IMR-90 (cell line): ENCODE measurements around the gene TMEM72. TPM values are rescaled to one million over a fixed set of nuclear protein-coding genes. Genes with fewer than 3 reads are reported as not detected.

Experiments used
- ATAC-seq: fragments of 200-7000 bp; cut with Tn5 transposase; 2 replicates; pipeline ENCODE4 v1.9.1; 2020; ENCODE audit warnings: low read depth, mild to moderate bottlenecking, moderate library complexity
- BruUV-seq: library from RNA; stranded (reverse); fragments of 400-500 nt; replicated peaks from 2 replicates; lab custom pipeline; 2021; lab: Mats Ljungman, UMichigan
- CTCF ChIA-PET: fragments of 300-600 bp; formaldehyde crosslinking; extraction: SDS; loops from one replicate; lab custom pipeline; 2021; ENCODE audit warnings: antibody characterized with exemption; lab: Yijun Ruan, JAX
- POLR2A ChIA-PET: fragments of 300-600 bp; sonication (Branson Sonifier 250); formaldehyde crosslinking; loops from one replicate; lab custom pipeline; 2022; ENCODE audit warnings: antibody characterized with exemption; ENCODE audit not compliant: unreplicated experiment; lab: Charles Lee
- DNase-seq: peaks from one replicate; pipeline ENCODE4 v3.0.0; 2013
- H2AFZ ChIP-seq: replicated peaks from 2 replicates; pipeline ENCODE3; 2013; ENCODE audit warnings: low read length, mild to moderate bottlenecking; ENCODE audit not compliant: poor library complexity
- H2AK5ac ChIP-seq: 2 replicates; pipeline ENCODE4 v1.6.1; 2013; ENCODE audit warnings: low read depth, low read length, inconsistent platforms
- H2AK9ac ChIP-seq: replicated peaks from 2 replicates; pipeline ENCODE3; 2013; ENCODE audit warnings: mild to moderate bottlenecking, low read depth, low read length, moderate library complexity; ENCODE audit not compliant: poor library complexity
- H2BK120ac ChIP-seq: 2 replicates; pipeline ENCODE4 v1.6.1; 2013; ENCODE audit warnings: low read depth, low read length, inconsistent platforms
- H2BK15ac ChIP-seq: 3 replicates; pipeline ENCODE4 v1.6.1; 2013; ENCODE audit warnings: low read depth, low read length, inconsistent platforms
- H2BK20ac ChIP-seq: 2 replicates; pipeline ENCODE4 v1.6.1; 2013; ENCODE audit warnings: low read depth, mild to moderate bottlenecking, inconsistent platforms, low read length, moderate library complexity
- H2BK5ac ChIP-seq: 2 replicates; pipeline ENCODE4 v1.6.1; 2013; ENCODE audit warnings: mild to moderate bottlenecking, low read depth, low read length, inconsistent platforms; ENCODE audit not compliant: poor library complexity, severe bottlenecking
- H3K14ac ChIP-seq: replicated peaks from 2 replicates; pipeline ENCODE4 v1.6.1; 2013; ENCODE audit warnings: low read depth, low read length, inconsistent platforms
- H3K18ac ChIP-seq: 2 replicates; pipeline ENCODE4 v1.6.1; 2013; ENCODE audit warnings: low read depth, low read length, control low read depth
- H3K23ac ChIP-seq: 2 replicates; pipeline ENCODE4 v1.6.1; 2013; ENCODE audit warnings: low read depth, low read length, inconsistent platforms
- H3K27ac ChIP-seq: 2 replicates; pipeline ENCODE4 v1.5.1; 2013; ENCODE audit warnings: mild to moderate bottlenecking, control low read depth, low read length; ENCODE audit not compliant: insufficient read depth
- H3K27me3 ChIP-seq: 2 replicates; pipeline ENCODE4 v1.6.1; 2013; ENCODE audit warnings: low read length; ENCODE audit not compliant: control insufficient read depth, insufficient read depth
- H3K36me3 ChIP-seq: 2 replicates; pipeline ENCODE4 v1.6.1; 2013; ENCODE audit warnings: low read length, mixed read lengths; ENCODE audit not compliant: control insufficient read depth, insufficient read depth
- H3K4ac ChIP-seq: 2 replicates; pipeline ENCODE4 v1.6.1; 2013; ENCODE audit warnings: low read depth, low read length, inconsistent platforms
- H3K4me1 ChIP-seq: 2 replicates; pipeline ENCODE4 v1.6.1; 2013; ENCODE audit warnings: low read length, mixed read lengths; ENCODE audit not compliant: control insufficient read depth, insufficient read depth
- H3K4me2 ChIP-seq: 2 replicates; pipeline ENCODE4 v1.6.1; 2013; ENCODE audit warnings: low read depth, mild to moderate bottlenecking, control low read depth, low read length, moderate library complexity
- H3K4me3 ChIP-seq: 2 replicates; pipeline ENCODE4 v1.5.1; 2013; ENCODE audit warnings: low read depth, mild to moderate bottlenecking, control low read depth, low read length, moderate library complexity; ENCODE audit not compliant: insufficient read depth
- H3K56ac ChIP-seq: 2 replicates; pipeline ENCODE4 v1.6.1; 2013; ENCODE audit warnings: low read length, inconsistent platforms; ENCODE audit not compliant: insufficient read depth; ENCODE audit errors: extremely low read depth
- H3K79me1 ChIP-seq, 2 experiments: 2 replicates each; pipeline ENCODE4 v1.6.1; 2013; ENCODE audit warnings: low read length in 2 of 2, inconsistent platforms in 1 of 2, low read depth in 1 of 2
- H3K9ac ChIP-seq: 2 replicates; pipeline ENCODE4 v1.6.1; 2013; ENCODE audit warnings: low read depth, low read length, control low read depth
- H3K9me1 ChIP-seq: 2 replicates; pipeline ENCODE4 v1.6.1; 2013; ENCODE audit warnings: low read length, inconsistent platforms; ENCODE audit not compliant: insufficient read depth
- H3K9me3 ChIP-seq: 2 replicates; pipeline ENCODE4 v1.6.1; 2013; ENCODE audit warnings: low read length; ENCODE audit not compliant: control insufficient read depth, insufficient read depth
- H4K20me1 ChIP-seq: 2 replicates; pipeline ENCODE4 v1.6.1; 2013; ENCODE audit warnings: low read length, inconsistent platforms; ENCODE audit not compliant: insufficient read depth
- H4K5ac ChIP-seq: 2 replicates; pipeline ENCODE4 v1.6.1; 2013; ENCODE audit warnings: mild to moderate bottlenecking, low read depth, low read length, control low read depth
- H4K8ac ChIP-seq, 2 experiments: 2 replicates each; pipeline ENCODE4 v1.6.1; 2013; ENCODE audit warnings: low read depth in 2 of 2, low read length in 2 of 2, control low read depth in 1 of 2, inconsistent platforms in 1 of 2
- H4K91ac ChIP-seq: 2 replicates; pipeline ENCODE4 v1.6.1; 2013; ENCODE audit warnings: low read depth, low read length, inconsistent platforms; ENCODE audit not compliant: insufficient read depth
- BHLHE40 ChIP-seq: fragments of 150-350 bp; IDR thresholded peaks from 2 replicates; pipeline ENCODE4 v1.6.1; 2016; ENCODE audit warnings: mild to moderate bottlenecking, low read depth, low read length
- CEBPB ChIP-seq: IDR thresholded peaks from 2 replicates; pipeline ENCODE4 v1.6.1; 2012; ENCODE audit warnings: low read depth, low read length, improper control_type of control experiment
- CHD1 ChIP-seq: IDR thresholded peaks from 2 replicates; pipeline ENCODE4 v1.6.1; 2012; ENCODE audit warnings: low read depth, low read length, improper control_type of control experiment
- FOS ChIP-seq: fragments of 150-350 bp; IDR thresholded peaks from 2 replicates; pipeline ENCODE4 v1.6.1; 2016; ENCODE audit warnings: low read depth, low read length
- MAFK ChIP-seq: IDR thresholded peaks from 2 replicates; pipeline ENCODE4 v1.6.1; 2012; ENCODE audit warnings: low read depth, low read length, improper control_type of control experiment
- NFE2L2 ChIP-seq: fragments of 150-350 bp; IDR thresholded peaks from 2 replicates; pipeline ENCODE4 v1.6.1; 2016; ENCODE audit warnings: low read depth, mild to moderate bottlenecking, low read length
- SMC3 ChIP-seq: fragments of 150-350 bp; IDR thresholded peaks from 2 replicates; pipeline ENCODE4 v1.6.1; 2016; ENCODE audit warnings: low read depth, mild to moderate bottlenecking, antibody characterized with exemption, low read length, moderate library complexity
- WGBS, 2 experiments: methylation state at CpG; one replicate each; pipeline versions ENCODE4 v1.1.5 to v1.1.7; 2013; ENCODE audit warnings: missing lambda C conversion rate in 2 of 2; ENCODE audit not compliant: insufficient read length in 1 of 2; ENCODE audit errors: extremely low coverage in 2 of 2; 5-methylcytosine and 5-hydroxymethylcytosine counted together
- dilution Hi-C: fragments of 300-500 bp; cut with HindIII; formaldehyde crosslinking; loops from one replicate; pipeline ENCODE4 v1.14.3; 2018; ENCODE audit warnings: low sequenced_read_pairs; ENCODE audit not compliant: unreplicated experiment
- in situ Hi-C: fragments of 300-500 bp; cut with MboI; formaldehyde crosslinking; loops from 3 replicates; pipeline ENCODE4 v1.14.3; 2019; ENCODE audit warnings: low sequenced_read_pairs, inconsistent platforms, mixed read lengths
- intact Hi-C: fragments of 100-400 bp; cut with micrococcal nuclease; formaldehyde crosslinking; loops from 2 replicates; pipeline ENCODE4 v1.10.0; 2022
- polyA plus RNA-seq, 3 experiments: library from polyadenylated mRNA; depleted of rRNA; stranded (reverse); fragments of >200 nt; gene quantifications; 2 replicates each; pipeline ENCODE4 v1.2.3, GENCODE V29; 2012; ENCODE audit warnings: low replicate concordance in 1 of 3
- total RNA-seq: library from RNA; depleted of rRNA; stranded (reverse); fragments of >200 nt; gene quantifications from 2 replicates; pipeline ENCODE4 v1.2.3, GENCODE V29; 2012
- TF ChIP-seq, protein P1 (sequence below): fragments of 150-350 bp; IDR thresholded peaks from 2 replicates; pipeline ENCODE4 v1.6.1; 2016; ENCODE audit warnings: low read depth, mild to moderate bottlenecking, low read length, moderate library complexity, borderline replicate concordance
- TF ChIP-seq, protein P2 (sequence below): conservative IDR thresholded peaks from 2 replicates; pipeline ENCODE4 v1.5.1; 2012; ENCODE audit warnings: mild to moderate bottlenecking, low read depth, low read length, improper control_type of control experiment

The TMEM72 gene
- total and polyA plus RNA-seq, 2 of the 4 experiments (the other 2 are of a cell fraction) = not detected

DNA sequence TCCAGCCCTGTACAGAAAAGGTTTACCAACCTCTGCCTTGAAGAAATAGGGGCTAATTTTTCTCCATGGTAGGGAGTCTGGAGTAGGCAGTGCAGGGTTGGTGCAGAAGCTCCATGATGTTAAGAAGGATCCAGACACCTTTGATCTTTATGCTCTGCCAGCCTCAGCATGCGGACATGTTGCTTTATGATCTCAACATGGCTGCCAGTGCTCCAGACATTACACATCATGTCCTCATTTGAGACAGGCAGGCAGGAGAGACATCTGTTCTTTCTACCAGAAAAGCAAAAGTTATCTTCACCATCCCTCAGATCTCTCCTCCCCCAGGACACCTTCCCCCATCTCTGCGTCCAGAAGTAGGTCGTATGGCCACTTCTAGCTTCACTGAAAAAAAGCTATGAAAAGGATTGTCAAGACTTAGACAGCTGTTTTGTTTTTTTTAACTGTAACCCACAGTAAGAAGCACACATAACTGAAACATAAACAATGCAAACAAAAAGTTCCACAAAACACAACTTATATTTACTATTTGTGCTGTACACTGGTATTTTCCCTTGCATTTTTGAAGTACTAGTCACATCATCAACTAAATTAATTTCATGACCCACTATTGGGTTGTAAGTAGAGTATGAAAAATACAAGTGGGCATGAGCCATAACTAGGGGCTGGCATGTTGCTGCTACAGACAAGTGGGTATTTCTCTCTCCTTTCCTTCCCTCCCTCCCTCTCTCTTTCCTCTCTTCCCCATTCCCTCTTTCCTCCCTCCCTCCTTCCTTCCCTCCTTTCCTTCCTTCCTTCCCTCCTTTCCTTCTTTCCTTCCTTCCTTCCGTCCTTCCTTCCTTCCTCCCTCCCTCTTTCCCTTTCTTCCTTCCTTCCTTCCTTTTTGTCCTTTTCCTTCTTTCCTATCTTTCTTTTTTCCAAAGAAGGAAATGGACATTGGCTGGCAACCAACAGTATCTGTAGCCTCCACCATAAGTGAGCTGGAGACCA, 45.9 kb downstream of the TMEM72 start:
- H3K18ac ChIP-seq = no peak overlapping the region
- H2AFZ ChIP-seq = no peak overlapping the region
- H4K8ac ChIP-seq = no peak overlapping the region
- H3K27me3 ChIP-seq = no peaks in the 10 kb centered on the region
- POLR2A ChIA-PET = no interaction called here
- CTCF ChIA-PET = no interaction called here
- H3K4me3 ChIP-seq = no peak overlapping the region
- no peak overlapping the region for H3K4me2 ChIP-seq
- H2AK9ac ChIP-seq = no peak overlapping the region
- intact Hi-C loops (no loop called here), in situ Hi-C loops (no loop called here), dilution Hi-C loops (no loop called here)
- no peak overlapping the region for H3K56ac ChIP-seq
- H2BK5ac ChIP-seq = no peak overlapping the region
- BruUV-seq = no TSS peak
- DNase-seq (no peak), ATAC-seq (no peak)
- no peak overlapping the region for H3K23ac ChIP-seq
- no peak overlapping the region for H3K27ac ChIP-seq
- H3K79me1 ChIP-seq = peaks cover 11 to 27% of the 10 kb centered on the region in 2 experiments; a peak in 3 of 4 replicates
- peak overlapping the region; percentile 47; the same call in 1 of the 2 replicates for H3K4ac ChIP-seq
- WGBS, 2 experiments = 93% methylated on average over 3 of the region's 4 CpGs; no CpG with 5 or more reads in 1 of the 2 experiments
- H4K5ac ChIP-seq = no peak overlapping the region
- H3K4me1 ChIP-seq = peaks cover 15% of the 10 kb centered on the region
- no peak overlapping the region for H2BK120ac ChIP-seq
- no peak overlapping the region for H2BK20ac ChIP-seq
- no peak overlapping the region for H4K91ac ChIP-seq
- H3K36me3 ChIP-seq = peaks cover 8% of the 10 kb centered on the region; the same call in 1 of the 2 replicates
- peaks cover 2% of the 10 kb centered on the region; the same call in 1 of the 2 replicates for H3K9me3 ChIP-seq
- H3K9ac ChIP-seq = no peak overlapping the region
- no peak overlapping the region for H2BK15ac ChIP-seq
- peaks cover 13% of the 10 kb centered on the region for H3K9me1 ChIP-seq
- peak overlapping the region; percentile 18; the same call in 1 of the 2 replicates for H2AK5ac ChIP-seq
- no peak overlapping the region for H3K14ac ChIP-seq
- no peak for TF ChIP-seq BHLHE40
- TF ChIP-seq, protein P1, sequence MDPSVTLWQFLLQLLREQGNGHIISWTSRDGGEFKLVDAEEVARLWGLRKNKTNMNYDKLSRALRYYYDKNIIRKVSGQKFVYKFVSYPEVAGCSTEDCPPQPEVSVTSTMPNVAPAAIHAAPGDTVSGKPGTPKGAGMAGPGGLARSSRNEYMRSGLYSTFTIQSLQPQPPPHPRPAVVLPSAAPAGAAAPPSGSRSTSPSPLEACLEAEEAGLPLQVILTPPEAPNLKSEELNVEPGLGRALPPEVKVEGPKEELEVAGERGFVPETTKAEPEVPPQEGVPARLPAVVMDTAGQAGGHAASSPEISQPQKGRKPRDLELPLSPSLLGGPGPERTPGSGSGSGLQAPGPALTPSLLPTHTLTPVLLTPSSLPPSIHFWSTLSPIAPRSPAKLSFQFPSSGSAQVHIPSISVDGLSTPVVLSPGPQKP = no peak
- TF ChIP-seq NFE2L2 = no peak
- no peak for TF ChIP-seq CEBPB
- no peak for TF ChIP-seq MAFK
- TF ChIP-seq, protein P2, sequence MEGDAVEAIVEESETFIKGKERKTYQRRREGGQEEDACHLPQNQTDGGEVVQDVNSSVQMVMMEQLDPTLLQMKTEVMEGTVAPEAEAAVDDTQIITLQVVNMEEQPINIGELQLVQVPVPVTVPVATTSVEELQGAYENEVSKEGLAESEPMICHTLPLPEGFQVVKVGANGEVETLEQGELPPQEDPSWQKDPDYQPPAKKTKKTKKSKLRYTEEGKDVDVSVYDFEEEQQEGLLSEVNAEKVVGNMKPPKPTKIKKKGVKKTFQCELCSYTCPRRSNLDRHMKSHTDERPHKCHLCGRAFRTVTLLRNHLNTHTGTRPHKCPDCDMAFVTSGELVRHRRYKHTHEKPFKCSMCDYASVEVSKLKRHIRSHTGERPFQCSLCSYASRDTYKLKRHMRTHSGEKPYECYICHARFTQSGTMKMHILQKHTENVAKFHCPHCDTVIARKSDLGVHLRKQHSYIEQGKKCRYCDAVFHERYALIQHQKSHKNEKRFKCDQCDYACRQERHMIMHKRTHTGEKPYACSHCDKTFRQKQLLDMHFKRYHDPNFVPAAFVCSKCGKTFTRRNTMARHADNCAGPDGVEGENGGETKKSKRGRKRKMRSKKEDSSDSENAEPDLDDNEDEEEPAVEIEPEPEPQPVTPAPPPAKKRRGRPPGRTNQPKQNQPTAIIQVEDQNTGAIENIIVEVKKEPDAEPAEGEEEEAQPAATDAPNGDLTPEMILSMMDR = no peak
- TF ChIP-seq FOS = no peak
- TF ChIP-seq CHD1 = no peak
- TF ChIP-seq SMC3 = no peak
- no peaks in the 10 kb centered on the region for H4K20me1 ChIP-seq
